Thoracic aorta (tissue), 2 donors: ENCODE results near the gene TMEM18. TPM values are rescaled to one million over a fixed set of nuclear protein-coding genes. Genes with fewer than 3 reads are reported as not detected.

Source experiments
- ATAC-seq: fragments of 150-250 bp; one replicate; pipeline ENCODE4 v1.8.0; 2017; ENCODE audit warnings: low read depth; ENCODE audit not compliant: insufficient number of reproducible peaks, low FRiP score
- DNase-seq: peaks from one replicate; pipeline ENCODE4 v3.0.0-alpha.2; 2020; ENCODE audit warnings: low spot score
- H3K27ac ChIP-seq, 2 donors: fragments of 200-600 bp; sonication (generic); 1 replicate in 1 of 2; 2 replicates in 1 of 2; pipeline ENCODE4 v1.5.1; 2016; ENCODE audit warnings: mild to moderate bottlenecking in 2 of 2, moderate library complexity in 2 of 2
- H3K27me3 ChIP-seq: fragments of 200-600 bp; sonication (generic); replicated peaks from 2 replicates; pipeline ENCODE4 v1.6.0; 2016; ENCODE audit warnings: mild to moderate bottlenecking; ENCODE audit not compliant: insufficient read depth
- H3K36me3 ChIP-seq: fragments of 200-600 bp; sonication (generic); one replicate; pipeline ENCODE4 v1.5.1; 2016
- H3K4me1 ChIP-seq, 2 donors: fragments of 200-600 bp; sonication (generic); 1 replicate in 1 of 2; 2 replicates in 1 of 2; pipeline versions ENCODE4 v1.5.1 to v1.6.0; 2016; ENCODE audit warnings: low read depth in 2 of 2, mild to moderate bottlenecking in 1 of 2; ENCODE audit not compliant: control insufficient read depth in 1 of 2
- H3K4me3 ChIP-seq: fragments of 200-600 bp; sonication (generic); 2 replicates; pipeline ENCODE4 v1.5.1; 2016; ENCODE audit warnings: mild to moderate bottlenecking
- H3K9me3 ChIP-seq: fragments of 200-600 bp; sonication (generic); 2 replicates; pipeline ENCODE4 v1.5.1; 2016
- total RNA-seq, 2 donors: library from RNA; depleted of rRNA; stranded (reverse); fragments of >200 nt; gene quantifications; one replicate each; pipeline versions ENCODE4 v1.1.0 to v1.2.3, GENCODE V29; 2016
- TF ChIP-seq, protein P1 (sequence below): fragments of 200-600 bp; sonication (generic); IDR thresholded peaks from one replicate; pipeline ENCODE4 v1.5.1; 2019; ENCODE audit warnings: antibody characterized with exemption

Gene TMEM18
- total RNA-seq, 2 donors from 2014 or later, result 3.1 to 14.8 TPM

- ATAC-seq (no peak), DNase-seq (no peak)
- H3K4me1 ChIP-seq, result no peaks in the 10 kb centered on the region
- H3K36me3 ChIP-seq, result no peaks in the 10 kb centered on the region
- H3K27ac ChIP-seq, result no peak overlapping the region
- H3K9me3 ChIP-seq, result no peaks in the 10 kb centered on the region
- TF ChIP-seq, protein P1, sequence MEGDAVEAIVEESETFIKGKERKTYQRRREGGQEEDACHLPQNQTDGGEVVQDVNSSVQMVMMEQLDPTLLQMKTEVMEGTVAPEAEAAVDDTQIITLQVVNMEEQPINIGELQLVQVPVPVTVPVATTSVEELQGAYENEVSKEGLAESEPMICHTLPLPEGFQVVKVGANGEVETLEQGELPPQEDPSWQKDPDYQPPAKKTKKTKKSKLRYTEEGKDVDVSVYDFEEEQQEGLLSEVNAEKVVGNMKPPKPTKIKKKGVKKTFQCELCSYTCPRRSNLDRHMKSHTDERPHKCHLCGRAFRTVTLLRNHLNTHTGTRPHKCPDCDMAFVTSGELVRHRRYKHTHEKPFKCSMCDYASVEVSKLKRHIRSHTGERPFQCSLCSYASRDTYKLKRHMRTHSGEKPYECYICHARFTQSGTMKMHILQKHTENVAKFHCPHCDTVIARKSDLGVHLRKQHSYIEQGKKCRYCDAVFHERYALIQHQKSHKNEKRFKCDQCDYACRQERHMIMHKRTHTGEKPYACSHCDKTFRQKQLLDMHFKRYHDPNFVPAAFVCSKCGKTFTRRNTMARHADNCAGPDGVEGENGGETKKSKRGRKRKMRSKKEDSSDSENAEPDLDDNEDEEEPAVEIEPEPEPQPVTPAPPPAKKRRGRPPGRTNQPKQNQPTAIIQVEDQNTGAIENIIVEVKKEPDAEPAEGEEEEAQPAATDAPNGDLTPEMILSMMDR, result no peak
- no peak overlapping the region for H3K4me3 ChIP-seq
- no peaks in the 10 kb centered on the region for H3K27me3 ChIP-seq
Measured at GRCh38 chr2:625415-626333, 51.5 kb downstream of the TMEM18 start.

- no peak for DNase-seq
- Histone ChIP-seq H3K36me3 (no peaks in the 10 kb centered on the region), H3K4me1 (no peaks in the 10 kb centered on the region), H3K27me3 (no peaks in the 10 kb centered on the region), H3K27ac (no peak overlapping the region), H3K9me3 (no peaks in the 10 kb centered on the region), H3K4me3 (no peak overlapping the region)
- TF ChIP-seq, protein P1, result no peak
- ATAC-seq, result no peak
Measured at GRCh38 chr2:624551-625347, 52.5 kb downstream of the TMEM18 start.

GRCh38 chr2:624096-624495, 53.1 kb downstream of the TMEM18 start:
- H3K27me3 ChIP-seq, result no peaks in the 10 kb centered on the region
- DNase-seq, result no peak

GRCh38 chr2:623130-623922, 53.9 kb downstream of the TMEM18 start:
- no peaks in the 10 kb centered on the region for H3K4me1 ChIP-seq
- no peaks in the 10 kb centered on the region for H3K27me3 ChIP-seq
- TF ChIP-seq, protein P1, result no peak
- DNase-seq (no peak), ATAC-seq (no peak)
- no peak overlapping the region for H3K4me3 ChIP-seq
- no peaks in the 10 kb centered on the region for H3K36me3 ChIP-seq
- no peak overlapping the region for H3K27ac ChIP-seq
- H3K9me3 ChIP-seq, result peaks cover 2% of the 10 kb centered on the region

More at GRCh38 chr2:624096-624495, 53.1 kb downstream of the TMEM18 start:
- no peak for ATAC-seq
- Histone ChIP-seq H3K27ac (no peak overlapping the region), H3K4me1 (no peaks in the 10 kb centered on the region), H3K36me3 (no peaks in the 10 kb centered on the region), H3K9me3 (no peaks in the 10 kb centered on the region), H3K4me3 (no peak overlapping the region)
- TF ChIP-seq, protein P1, result no peak
